DOHH2 (cell line): ENCODE data around the gene FAM209A.

ENCODE experiments used
- H3F3A ChIP-seq: fragments of 200-600 bp; sonication (generic), shearing (Covaris generic); 2 replicates; pipeline ENCODE4 v1.6.0; 2016; ENCODE audit warnings: antibody characterized with exemption, mild to moderate bottlenecking; ENCODE audit not compliant: control insufficient read depth, insufficient read depth
- H3K27ac ChIP-seq: fragments of 200-600 bp; sonication (generic); 2 replicates; pipeline ENCODE4 v1.5.1; 2014; ENCODE audit warnings: low read depth, mild to moderate bottlenecking, low read length, moderate library complexity
- H3K27me3 ChIP-seq: fragments of 200-600 bp; sonication (generic); 2 replicates; pipeline ENCODE4 v1.6.1; 2014; ENCODE audit warnings: mild to moderate bottlenecking, low read length, mixed read lengths; ENCODE audit not compliant: control insufficient read depth
- H3K36me3 ChIP-seq: fragments of 200-600 bp; sonication (generic); 2 replicates; pipeline ENCODE4 v1.6.1; 2014; ENCODE audit warnings: mild to moderate bottlenecking, low read length, moderate library complexity, mixed read lengths; ENCODE audit not compliant: control insufficient read depth
- H3K4me1 ChIP-seq: fragments of 200-600 bp; sonication (generic); 2 replicates; pipeline ENCODE4 v1.6.1; 2014; ENCODE audit warnings: mild to moderate bottlenecking, low read length, mixed read lengths; ENCODE audit not compliant: control insufficient read depth
- H3K4me2 ChIP-seq: fragments of 200-600 bp; sonication (generic); 2 replicates; pipeline ENCODE4 v1.6.0; 2014; ENCODE audit warnings: mild to moderate bottlenecking, low read length, moderate library complexity
- H3K4me3 ChIP-seq: fragments of 200-600 bp; sonication (generic); 2 replicates; pipeline ENCODE4 v1.5.1; 2014; ENCODE audit warnings: mild to moderate bottlenecking, low read length, mixed read lengths
- H3K79me2 ChIP-seq: fragments of 200-600 bp; sonication (generic); 2 replicates; pipeline ENCODE4 v1.6.1; 2014; ENCODE audit warnings: mild to moderate bottlenecking, low read length, mixed read lengths; ENCODE audit not compliant: control insufficient read depth
- H3K9me2 ChIP-seq: fragments of 200-600 bp; sonication (generic); replicated peaks from 2 replicates; pipeline ENCODE4 v1.6.1; 2014; ENCODE audit warnings: mild to moderate bottlenecking, low read length, mixed read lengths; ENCODE audit not compliant: control insufficient read depth
- H3K9me3 ChIP-seq: fragments of 200-600 bp; sonication (generic); 2 replicates; pipeline ENCODE4 v1.6.1; 2014; ENCODE audit warnings: antibody characterized with exemption, low read length, mixed read lengths; ENCODE audit not compliant: control insufficient read depth, insufficient read depth
- H4K20me1 ChIP-seq: fragments of 200-600 bp; sonication (generic); 2 replicates; pipeline ENCODE4 v1.6.0; 2014; ENCODE audit warnings: low read depth, mild to moderate bottlenecking, antibody characterized with exemption, low read length, moderate library complexity; ENCODE audit not compliant: control insufficient read depth, insufficient read depth
- CTCF ChIP-seq: fragments of 200-600 bp; sonication (generic); IDR thresholded peaks from one replicate; pipeline ENCODE4 v1.5.1; 2014; ENCODE audit warnings: antibody characterized with exemption, mild to moderate bottlenecking, low read depth, low read length; ENCODE audit not compliant: poor library complexity, severe bottlenecking
- EZH2phosphoT487 ChIP-seq: fragments of 200-600 bp; sonication (generic); IDR thresholded peaks from 2 replicates; pipeline ENCODE4 v1.6.1; 2017; ENCODE audit warnings: borderline replicate concordance, mild to moderate bottlenecking, antibody characterized with exemption, low read length, moderate library complexity, mixed read lengths

Gene FAM209A

GRCh38 chr20:56516631-56517030 lies 7.9 kb upstream of the FAM209A start:
- no peak for TF ChIP-seq EZH2phosphoT487
- no peaks in the 10 kb centered on the region for H3K27me3 ChIP-seq
- no peaks in the 10 kb centered on the region for H3K4me1 ChIP-seq
- H3K9me3 ChIP-seq, result peaks cover 9% of the 10 kb centered on the region; the same call in 1 of the 2 replicates
- H3K4me3 ChIP-seq, result no peak overlapping the region
- H3F3A ChIP-seq, result no peaks in the 10 kb centered on the region
- no peak overlapping the region for H3K27ac ChIP-seq
- H3K36me3 ChIP-seq, result peaks cover 44% of the 10 kb centered on the region
- H3K9me2 ChIP-seq, result no peaks in the 10 kb centered on the region
- no peak overlapping the region for H3K4me2 ChIP-seq
- H4K20me1 ChIP-seq, result no peaks in the 10 kb centered on the region
- no peaks in the 10 kb centered on the region for H3K79me2 ChIP-seq

GRCh38 chr20:56517211-56517610 lies 7.3 kb upstream of the FAM209A start:
- H3K27ac ChIP-seq, result no peak overlapping the region
- peaks cover 44% of the 10 kb centered on the region for H3K36me3 ChIP-seq
- H3K4me2 ChIP-seq, result no peak overlapping the region
- no peak overlapping the region for H3K4me3 ChIP-seq
- H4K20me1 ChIP-seq, result no peaks in the 10 kb centered on the region
- H3F3A ChIP-seq, result no peaks in the 10 kb centered on the region
- no peaks in the 10 kb centered on the region for H3K4me1 ChIP-seq
- H3K27me3 ChIP-seq, result no peaks in the 10 kb centered on the region
- H3K9me3 ChIP-seq, result peaks cover 9% of the 10 kb centered on the region; the same call in 1 of the 2 replicates
- H3K79me2 ChIP-seq, result no peaks in the 10 kb centered on the region
- no peak for TF ChIP-seq CTCF
- TF ChIP-seq EZH2phosphoT487, result no peak
- H3K9me2 ChIP-seq, result no peaks in the 10 kb centered on the region

GRCh38 chr20:56517641-56518040 lies 6.9 kb upstream of the FAM209A start:
- TF ChIP-seq EZH2phosphoT487 (no peak), CTCF (no peak)
- no peaks in the 10 kb centered on the region for H4K20me1 ChIP-seq
- no peak overlapping the region for H3K4me3 ChIP-seq
- H3K9me2 ChIP-seq, result no peaks in the 10 kb centered on the region
- H3K4me1 ChIP-seq, result no peaks in the 10 kb centered on the region
- H3K27me3 ChIP-seq, result no peaks in the 10 kb centered on the region
- H3K4me2 ChIP-seq, result no peak overlapping the region
- no peak overlapping the region for H3K27ac ChIP-seq
- H3K79me2 ChIP-seq, result no peaks in the 10 kb centered on the region
- H3F3A ChIP-seq, result no peaks in the 10 kb centered on the region
- peaks cover 9% of the 10 kb centered on the region; the same call in 1 of the 2 replicates for H3K9me3 ChIP-seq
- peaks cover 44% of the 10 kb centered on the region for H3K36me3 ChIP-seq

GRCh38 chr20:56518126-56518525 lies 6.4 kb upstream of the FAM209A start:
- no peaks in the 10 kb centered on the region for H3K4me1 ChIP-seq

More at GRCh38 chr20:56518126-56518525, 6.4 kb upstream of the FAM209A start:
- no peak overlapping the region for H3K4me2 ChIP-seq
- H3K9me2 ChIP-seq, result no peaks in the 10 kb centered on the region
- TF ChIP-seq EZH2phosphoT487, result no peak
- no peak for TF ChIP-seq CTCF
- H3K27me3 ChIP-seq, result no peaks in the 10 kb centered on the region
- peaks cover 42% of the 10 kb centered on the region for H3K36me3 ChIP-seq
- H3K27ac ChIP-seq, result no peak overlapping the region
- H3F3A ChIP-seq, result no peaks in the 10 kb centered on the region
- peaks cover 9% of the 10 kb centered on the region; the same call in 1 of the 2 replicates for H3K9me3 ChIP-seq
- no peak overlapping the region for H3K4me3 ChIP-seq
- no peaks in the 10 kb centered on the region for H4K20me1 ChIP-seq
- no peaks in the 10 kb centered on the region for H3K79me2 ChIP-seq
